Measurements from ENCODE around the gene STON2.
A peak's percentile ranks its signal among the peaks of the same experiment; 100 is the strongest.
"Not testable (repeated sequence)": the region's sequence is repeated elsewhere in the genome, so short reads cannot be mapped to it uniquely, and the experiment has no call there.

STON2 gene

GRCh38 chr14:81264671-81265070 is 135.5 kb downstream of the STON2 start:
- DNase-seq: no peak

- DNase-seq: no peak
These were observed 136.2 kb downstream of the STON2 start for GRCh38 chr14:81263777-81264410.

- no peak for DNase-seq
These were observed 138.9 kb downstream of the STON2 start for GRCh38 chr14:81261176-81261575.

- no peak for DNase-seq
These were observed 139.4 kb downstream of the STON2 start for GRCh38 chr14:81260732-81261131.

GRCh38 chr14:81256289-81256960 is 143.7 kb downstream of the STON2 start:
- no peak for DNase-seq

GRCh38 chr14:81252278-81252677 is 147.8 kb downstream of the STON2 start:
- no peak for DNase-seq

- DNase-seq: no peak
These were observed 152.8 kb downstream of the STON2 start for GRCh38 chr14:81247271-81247766.

- DNase-seq: no peak
These were observed 153.5 kb downstream of the STON2 start for GRCh38 chr14:81246461-81247270.

- no peak for DNase-seq
These were observed 154.4 kb downstream of the STON2 start for GRCh38 chr14:81245771-81246170.

GRCh38 chr14:81244431-81244830 is 155.7 kb downstream of the STON2 start:
- DNase-seq: not testable (repeated sequence)

GRCh38 chr14:81243499-81243898 is 156.6 kb downstream of the STON2 start:
- no peak for DNase-seq

- not testable (repeated sequence) for DNase-seq
These were observed 163.3 kb downstream of the STON2 start for GRCh38 chr14:81236849-81237248.

- no peak for DNase-seq
These were observed 164.0 kb downstream of the STON2 start for GRCh38 chr14:81236138-81236537.

- DNase-seq: no peak
These were observed 165.0 kb downstream of the STON2 start for GRCh38 chr14:81235096-81235495.

GRCh38 chr14:81234278-81234677 is 165.8 kb downstream of the STON2 start:
- DNase-seq: no peak

GRCh38 chr14:81233615-81234014 is 166.5 kb downstream of the STON2 start:
- DNase-seq: no peak

- no peak for DNase-seq
These were observed 168.6 kb downstream of the STON2 start for GRCh38 chr14:81231540-81231939.

- no peak for DNase-seq
These were observed 175.9 kb downstream of the STON2 start for GRCh38 chr14:81224222-81224621.

GRCh38 chr14:81223788-81224187 is 176.3 kb downstream of the STON2 start:
- DNase-seq: not testable (repeated sequence)

GRCh38 chr14:81222691-81223090 is 177.4 kb downstream of the STON2 start:
- no peak for DNase-seq

- DNase-seq: no peak
These were observed 178.0 kb downstream of the STON2 start for GRCh38 chr14:81222126-81222525.

GRCh38 chr14:81221579-81222102 is 178.5 kb downstream of the STON2 start:
- no peak for DNase-seq

- DNase-seq: peak; percentile 64 to 93
These were observed 179.1 kb downstream of the STON2 start, which contains the start of gene GTF2A1 for GRCh38 chr14:81220830-81221578. Gene GTF2A1, minus strand, starts transcription at chr14:81220959. Its CDS starts 441 bp downstream, at chr14:81220518.

Measured in cerebellar nuclear complex (tissue), 1 donor.